ENCODE measurements around the gene ARHGEF11.

GRCh38 chr1:157007306-157007705 lies 38.2 kb downstream of the ARHGEF11 start:
- TF ChIP-seq ARNT (IDR thresholded peaks at IDR 0.05) (no peak), ZNF384 (IDR thresholded peaks at IDR 0.05) (no peak), SUZ12 (IDR thresholded peaks at IDR 0.05) (no peak), SP1 (IDR thresholded peaks at IDR 0.05) (no peak), FOXA1 (IDR thresholded peaks at IDR 0.05) (no peak), NFRKB (IDR thresholded peaks at IDR 0.05) (no peak), ELF4 (IDR thresholded peaks at IDR 0.05) (no peak), TARDBP (IDR thresholded peaks at IDR 0.05) (no peak), LEF1 (IDR thresholded peaks at IDR 0.05; ENCODE audit: borderline replicate concordance) (no peak), CTBP1 (IDR thresholded peaks at IDR 0.05; ENCODE audit: borderline replicate concordance) (no peak), HDGF (IDR thresholded peaks at IDR 0.05; ENCODE audit: borderline replicate concordance) (no peak), FOXM1 (IDR thresholded peaks at IDR 0.05; ENCODE audit: borderline replicate concordance) (no peak)
- TF ChIP-seq, protein P1, sequence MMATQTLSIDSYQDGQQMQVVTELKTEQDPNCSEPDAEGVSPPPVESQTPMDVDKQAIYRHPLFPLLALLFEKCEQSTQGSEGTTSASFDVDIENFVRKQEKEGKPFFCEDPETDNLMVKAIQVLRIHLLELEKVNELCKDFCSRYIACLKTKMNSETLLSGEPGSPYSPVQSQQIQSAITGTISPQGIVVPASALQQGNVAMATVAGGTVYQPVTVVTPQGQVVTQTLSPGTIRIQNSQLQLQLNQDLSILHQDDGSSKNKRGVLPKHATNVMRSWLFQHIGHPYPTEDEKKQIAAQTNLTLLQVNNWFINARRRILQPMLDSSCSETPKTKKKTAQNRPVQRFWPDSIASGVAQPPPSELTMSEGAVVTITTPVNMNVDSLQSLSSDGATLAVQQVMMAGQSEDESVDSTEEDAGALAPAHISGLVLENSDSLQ (IDR thresholded peaks at IDR 0.05) = no peak
